ACC112 (cell line): ENCODE measurements around the gene GNG13.

ENCODE experiments used
- H2AFZ ChIP-seq: fragments of 200-600 bp; sonication (generic); one replicate; pipeline ENCODE4 v1.6.0; 2017; ENCODE audit warnings: antibody characterized with exemption, low read length; ENCODE audit not compliant: unreplicated experiment
- H3K27ac ChIP-seq: fragments of 200-600 bp; sonication (generic); 2 replicates; pipeline ENCODE4 v1.5.1; 2014; ENCODE audit warnings: low read depth, mild to moderate bottlenecking, antibody characterized with exemption, low read length, moderate library complexity
- H3K27me3 ChIP-seq: fragments of 200-600 bp; sonication (generic); 2 replicates; pipeline ENCODE4 v1.6.1; 2014; ENCODE audit warnings: mild to moderate bottlenecking, antibody characterized with exemption, low read length, moderate library complexity, mixed read lengths; ENCODE audit not compliant: insufficient read depth
- H3K36me3 ChIP-seq: fragments of 200-600 bp; sonication (generic); 2 replicates; pipeline ENCODE4 v1.6.1; 2016; ENCODE audit warnings: mild to moderate bottlenecking, antibody characterized with exemption, low read length, moderate library complexity, mixed read lengths; ENCODE audit not compliant: insufficient read depth
- H3K4me1 ChIP-seq: fragments of 200-600 bp; sonication (generic); one replicate; pipeline ENCODE4 v1.6.1; 2016; ENCODE audit warnings: low read length, mixed read lengths; ENCODE audit not compliant: insufficient read depth, unreplicated experiment, control insufficient read depth
- H3K4me3 ChIP-seq: fragments of 200-600 bp; sonication (generic); 2 replicates; pipeline ENCODE4 v1.5.1; 2014; ENCODE audit warnings: mild to moderate bottlenecking, low read depth, low read length
- H3K79me2 ChIP-seq: fragments of 200-600 bp; sonication (generic); one replicate; pipeline ENCODE4 v1.6.0; 2016; ENCODE audit warnings: low read length; ENCODE audit not compliant: control insufficient read depth, unreplicated experiment, insufficient read depth

GNG13 gene

GRCh38 chr16:799111-799947 lies 1.2 kb downstream of the GNG13 start:
- Histone ChIP-seq H3K4me3 (no peak overlapping the region), H3K79me2 (no peaks in the 10 kb centered on the region), H3K4me1 (no peaks in the 10 kb centered on the region), H3K36me3 (peaks cover 5% of the 10 kb centered on the region; the same call in 1 of the 2 replicates), H3K27ac (no peak overlapping the region), H3K27me3 (peaks cover 32% of the 10 kb centered on the region), H2AFZ (no peak overlapping the region)

GRCh38 chr16:798666-799065 lies 1.9 kb downstream of the GNG13 start:
- no peaks in the 10 kb centered on the region for H3K79me2 ChIP-seq
- H2AFZ ChIP-seq = no peak overlapping the region
- H3K4me1 ChIP-seq = no peaks in the 10 kb centered on the region
- peaks cover 5% of the 10 kb centered on the region; the same call in 1 of the 2 replicates for H3K36me3 ChIP-seq
- peaks cover 32% of the 10 kb centered on the region for H3K27me3 ChIP-seq
- H3K27ac ChIP-seq = no peak overlapping the region
- no peak overlapping the region for H3K4me3 ChIP-seq

DNA sequence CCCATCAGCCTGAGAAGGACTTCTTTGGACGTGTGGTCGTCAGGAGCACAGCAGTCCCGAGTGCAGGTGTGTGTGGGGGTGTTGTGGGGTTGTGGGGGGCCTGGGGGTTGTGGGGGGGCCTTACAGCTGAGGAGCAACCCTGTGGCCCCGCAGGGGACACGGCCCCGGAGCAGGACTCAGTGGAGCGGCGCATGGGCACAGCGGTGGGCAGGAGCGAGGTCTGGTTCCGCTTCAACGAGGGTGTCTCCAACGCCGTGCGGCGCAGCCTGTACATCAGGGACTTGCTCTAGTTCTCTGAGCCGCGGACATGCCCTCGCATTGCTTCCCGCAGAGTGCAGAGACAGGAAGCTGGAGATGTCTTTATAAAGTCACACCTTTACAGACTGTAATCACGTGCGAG lies 2.8 kb downstream of the GNG13 start:
- Histone ChIP-seq H3K4me1 (no peaks in the 10 kb centered on the region), H2AFZ (no peak overlapping the region), H3K27me3 (peaks cover 28% of the 10 kb centered on the region), H3K27ac (no peak overlapping the region), H3K36me3 (peaks cover 5% of the 10 kb centered on the region; the same call in 1 of the 2 replicates), H3K79me2 (no peaks in the 10 kb centered on the region), H3K4me3 (no peak overlapping the region)

GRCh38 chr16:797120-797420 lies 3.5 kb downstream of the GNG13 start:
- Histone ChIP-seq H3K4me3 (no peak overlapping the region), H2AFZ (no peak overlapping the region), H3K79me2 (no peaks in the 10 kb centered on the region), H3K36me3 (peaks cover 6% of the 10 kb centered on the region; the same call in 1 of the 2 replicates), H3K4me1 (no peaks in the 10 kb centered on the region), H3K27me3 (peaks cover 22% of the 10 kb centered on the region), H3K27ac (no peak overlapping the region)

GRCh38 chr16:796296-797119 lies 4.0 kb downstream of the GNG13 start:
- H3K36me3 ChIP-seq = peaks cover 11% of the 10 kb centered on the region; the same call in 1 of the 2 replicates
- H3K27me3 ChIP-seq = peaks cover 17% of the 10 kb centered on the region
- H3K4me3 ChIP-seq = no peak overlapping the region
- no peaks in the 10 kb centered on the region for H3K79me2 ChIP-seq
- no peak overlapping the region for H3K27ac ChIP-seq
- no peak overlapping the region for H2AFZ ChIP-seq
- no peaks in the 10 kb centered on the region for H3K4me1 ChIP-seq

DNA sequence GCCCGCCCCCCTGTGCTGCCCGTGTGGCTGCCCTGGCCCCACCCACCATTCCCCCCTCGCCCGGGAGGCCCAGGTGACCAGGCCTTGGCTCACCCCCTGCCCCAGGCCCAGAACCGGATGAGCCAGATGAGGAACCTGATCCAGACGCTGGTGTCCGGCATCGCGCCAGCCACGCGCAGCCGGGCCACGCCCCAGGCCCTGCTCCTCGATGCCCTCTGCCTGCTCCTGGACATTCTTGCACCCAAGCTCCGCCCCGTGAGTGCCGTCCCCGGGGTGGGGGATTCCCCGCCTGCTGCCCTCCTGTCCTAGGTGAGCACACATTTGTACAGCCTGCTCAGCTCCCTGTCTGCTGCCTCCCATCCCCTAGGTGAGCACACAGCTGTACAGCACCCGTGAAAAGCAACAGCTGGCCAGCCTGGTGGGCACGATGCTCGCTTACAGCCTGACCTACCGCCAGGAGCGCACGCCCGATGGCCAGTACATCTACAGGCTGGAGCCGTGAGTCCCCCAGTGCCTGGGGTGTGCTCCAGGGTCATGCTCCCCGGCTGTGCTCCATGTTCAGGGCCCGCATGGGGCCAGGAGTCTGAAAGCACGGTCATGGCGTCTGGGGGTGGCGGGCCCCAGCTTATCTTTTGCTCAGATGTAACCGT lies 4.8 kb downstream of the GNG13 start:
- no peak overlapping the region for H3K4me3 ChIP-seq
- no peak overlapping the region for H2AFZ ChIP-seq
- peaks cover 9% of the 10 kb centered on the region for H3K27me3 ChIP-seq
- no peaks in the 10 kb centered on the region for H3K79me2 ChIP-seq
- no peak overlapping the region for H3K27ac ChIP-seq
- no peaks in the 10 kb centered on the region for H3K4me1 ChIP-seq
- H3K36me3 ChIP-seq = peaks cover 15% of the 10 kb centered on the region; the same call in 1 of the 2 replicates

- no peaks in the 10 kb centered on the region for H3K4me1 ChIP-seq
- peaks cover 15% of the 10 kb centered on the region; the same call in 1 of the 2 replicates for H3K36me3 ChIP-seq
- peaks cover 1% of the 10 kb centered on the region; the same call in 1 of the 2 replicates for H3K27me3 ChIP-seq
- no peak overlapping the region for H3K4me3 ChIP-seq
- no peaks in the 10 kb centered on the region for H3K79me2 ChIP-seq
- H3K27ac ChIP-seq = no peak overlapping the region
- H2AFZ ChIP-seq = no peak overlapping the region
Observed at GRCh38 chr16:794853-795466, 5.6 kb downstream of the GNG13 start.

- peaks cover 15% of the 10 kb centered on the region; the same call in 1 of the 2 replicates for H3K36me3 ChIP-seq
- H3K27ac ChIP-seq = no peak overlapping the region
- H3K27me3 ChIP-seq = no peaks in the 10 kb centered on the region
Observed at GRCh38 chr16:794091-794822, 6.3 kb downstream of the GNG13 start.

DNA sequence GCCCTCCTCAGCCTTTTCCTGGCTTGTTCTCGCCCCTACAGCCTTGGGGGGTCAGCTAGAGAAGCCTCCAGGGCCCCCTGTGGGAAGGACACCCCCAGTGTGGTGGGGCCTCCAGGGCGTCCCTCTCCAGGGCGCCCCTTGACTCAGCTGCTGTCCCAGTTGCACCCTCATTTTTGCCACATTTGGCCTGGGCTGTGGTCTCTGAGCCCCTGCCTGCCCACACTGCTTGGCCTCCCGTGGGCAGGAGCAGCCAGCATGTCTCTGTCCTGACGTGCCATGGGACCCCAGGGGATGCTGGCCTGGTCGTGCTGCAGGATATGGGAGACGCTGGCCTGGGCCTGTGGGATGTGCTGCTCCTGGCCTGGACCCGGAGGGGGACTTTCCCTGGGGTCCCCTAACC lies 7.1 kb downstream of the GNG13 start:
- H3K4me3 ChIP-seq = no peak overlapping the region
- no peak overlapping the region for H3K27ac ChIP-seq
- peaks cover 9% of the 10 kb centered on the region for H3K79me2 ChIP-seq
- H3K4me1 ChIP-seq = peaks cover 6% of the 10 kb centered on the region
- H3K27me3 ChIP-seq = no peaks in the 10 kb centered on the region
- H3K36me3 ChIP-seq = peaks cover 15% of the 10 kb centered on the region; the same call in 1 of the 2 replicates
- no peak overlapping the region for H2AFZ ChIP-seq

More at GRCh38 chr16:794091-794822, 6.3 kb downstream of the GNG13 start:
- Histone ChIP-seq H3K79me2 (peaks cover 4% of the 10 kb centered on the region), H2AFZ (no peak overlapping the region), H3K4me3 (no peak overlapping the region), H3K4me1 (peaks cover 4% of the 10 kb centered on the region)
